Effector memory CD4-positive, alpha-beta T cell (primary cell): ENCODE data around the gene RYR3.

ENCODE experiments used
- DNase-seq, 3 donors: peaks; one replicate each; pipeline ENCODE4 v3.0.0-alpha.2; 2020
- H3K27ac ChIP-seq: 2 replicates; pipeline ENCODE4 v1.7.0; 2013; ENCODE audit warnings: mild to moderate bottlenecking, low read length, moderate library complexity; ENCODE audit not compliant: insufficient read depth, poor library complexity, severe bottlenecking
- H3K27me3 ChIP-seq: replicated peaks from 2 replicates; pipeline ENCODE4 v1.7.0; 2013; ENCODE audit warnings: mild to moderate bottlenecking, low read length; ENCODE audit not compliant: insufficient read depth, control insufficient read depth, poor library complexity, severe bottlenecking
- H3K36me3 ChIP-seq: 2 replicates; pipeline ENCODE4 v1.7.0; 2013; ENCODE audit warnings: mild to moderate bottlenecking, low read length, moderate library complexity; ENCODE audit not compliant: control insufficient read depth, insufficient read depth
- H3K4me1 ChIP-seq: 2 replicates; pipeline ENCODE4 v1.7.0; 2013; ENCODE audit warnings: low read length, mild to moderate bottlenecking; ENCODE audit not compliant: control insufficient read depth, insufficient read depth, poor library complexity, severe bottlenecking
- H3K4me3 ChIP-seq: 2 replicates; pipeline ENCODE4 v1.7.0; 2013; ENCODE audit warnings: low read length, low read depth, mild to moderate bottlenecking; ENCODE audit not compliant: insufficient read depth, poor library complexity, severe bottlenecking
- H3K9me3 ChIP-seq: 2 replicates; pipeline ENCODE4 v1.7.0; 2013; ENCODE audit warnings: mild to moderate bottlenecking, low read length, moderate library complexity; ENCODE audit not compliant: control insufficient read depth

The RYR3 gene

DNA sequence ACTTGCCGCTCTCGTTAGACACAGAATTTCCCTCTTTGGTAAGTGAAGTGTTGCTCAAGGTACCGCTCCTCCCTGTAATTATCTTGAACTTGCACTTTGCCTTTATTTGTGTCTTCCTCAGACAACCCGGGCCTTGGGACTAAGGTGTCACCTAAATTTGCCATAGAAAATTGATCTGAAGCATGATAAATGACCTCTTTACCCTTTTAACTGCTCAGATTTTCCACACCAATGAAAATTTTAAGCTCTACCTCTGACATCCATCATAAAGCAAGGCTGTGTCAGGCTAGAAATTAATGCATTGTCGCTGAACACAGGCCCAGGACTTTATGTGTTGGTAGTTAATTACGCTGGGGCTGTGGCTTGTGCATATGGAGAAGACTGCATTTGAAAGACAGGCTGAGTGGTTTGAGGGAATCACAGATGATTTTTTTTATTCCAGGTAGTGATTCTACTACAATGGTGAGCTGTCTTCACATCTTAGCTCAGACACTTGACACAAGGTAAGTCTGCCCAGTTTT, 458.0 kb downstream of the RYR3 start:
- Histone ChIP-seq H3K9me3 (no peaks in the 10 kb centered on the region), H3K36me3 (no peaks in the 10 kb centered on the region)

DNA sequence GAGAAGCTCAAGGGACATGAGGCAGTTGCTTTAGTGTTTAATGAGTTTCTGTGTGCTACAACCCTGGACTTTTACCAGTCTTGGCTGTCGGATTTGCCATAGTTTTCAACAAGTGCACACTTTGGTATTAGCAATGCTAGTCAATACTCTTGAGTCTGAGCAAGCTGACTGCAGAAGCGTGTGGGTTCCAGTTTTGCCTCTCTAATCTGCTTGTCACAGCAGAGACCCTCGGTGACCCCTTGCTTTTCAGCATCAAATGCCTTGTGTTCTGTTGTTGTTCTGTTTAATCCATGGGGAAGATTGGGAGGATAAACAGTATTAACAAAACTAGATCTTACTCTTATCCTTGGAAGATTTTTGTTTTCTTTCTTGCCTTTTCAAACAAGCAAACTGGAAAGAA, 463.2 kb downstream of the RYR3 start:
- Histone ChIP-seq H3K36me3 (no peaks in the 10 kb centered on the region), H3K27me3 (no peaks in the 10 kb centered on the region), H3K4me3 (no peak overlapping the region), H3K9me3 (no peaks in the 10 kb centered on the region), H3K4me1 (no peaks in the 10 kb centered on the region), H3K27ac (no peak overlapping the region)
- no peak for DNase-seq

More for the DNA sequence above, 458.0 kb downstream of the RYR3 start:
- no peak overlapping the region for H3K27ac ChIP-seq
- no peaks in the 10 kb centered on the region for H3K4me1 ChIP-seq
- H3K27me3 ChIP-seq = no peaks in the 10 kb centered on the region
- H3K4me3 ChIP-seq = no peak overlapping the region
- DNase-seq = no peak

DNA sequence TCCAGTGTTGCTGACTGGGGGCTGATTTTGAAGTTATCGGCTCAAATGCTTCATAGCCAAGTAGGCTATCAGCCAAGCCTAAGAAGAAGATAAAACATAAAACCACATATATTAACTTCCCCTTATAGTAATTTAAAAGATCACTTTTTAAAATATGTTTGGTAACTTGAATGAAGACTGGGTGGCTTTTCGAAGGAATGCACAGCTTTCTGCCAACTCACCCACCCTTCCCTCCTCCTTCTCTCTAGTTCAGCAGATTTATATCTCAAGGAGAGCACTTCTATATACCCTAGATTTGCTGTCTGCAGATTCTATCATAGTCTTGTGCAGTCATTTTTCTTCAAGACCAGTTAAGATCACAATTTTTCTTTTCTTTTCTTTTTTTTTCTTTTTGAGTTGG, 468.1 kb downstream of the RYR3 start:
- H3K4me1 ChIP-seq = no peaks in the 10 kb centered on the region
- no peak for DNase-seq
- H3K36me3 ChIP-seq = no peaks in the 10 kb centered on the region
- no peak overlapping the region for H3K4me3 ChIP-seq
- H3K27me3 ChIP-seq = no peaks in the 10 kb centered on the region
- no peak overlapping the region for H3K27ac ChIP-seq
- H3K9me3 ChIP-seq = no peaks in the 10 kb centered on the region

DNA sequence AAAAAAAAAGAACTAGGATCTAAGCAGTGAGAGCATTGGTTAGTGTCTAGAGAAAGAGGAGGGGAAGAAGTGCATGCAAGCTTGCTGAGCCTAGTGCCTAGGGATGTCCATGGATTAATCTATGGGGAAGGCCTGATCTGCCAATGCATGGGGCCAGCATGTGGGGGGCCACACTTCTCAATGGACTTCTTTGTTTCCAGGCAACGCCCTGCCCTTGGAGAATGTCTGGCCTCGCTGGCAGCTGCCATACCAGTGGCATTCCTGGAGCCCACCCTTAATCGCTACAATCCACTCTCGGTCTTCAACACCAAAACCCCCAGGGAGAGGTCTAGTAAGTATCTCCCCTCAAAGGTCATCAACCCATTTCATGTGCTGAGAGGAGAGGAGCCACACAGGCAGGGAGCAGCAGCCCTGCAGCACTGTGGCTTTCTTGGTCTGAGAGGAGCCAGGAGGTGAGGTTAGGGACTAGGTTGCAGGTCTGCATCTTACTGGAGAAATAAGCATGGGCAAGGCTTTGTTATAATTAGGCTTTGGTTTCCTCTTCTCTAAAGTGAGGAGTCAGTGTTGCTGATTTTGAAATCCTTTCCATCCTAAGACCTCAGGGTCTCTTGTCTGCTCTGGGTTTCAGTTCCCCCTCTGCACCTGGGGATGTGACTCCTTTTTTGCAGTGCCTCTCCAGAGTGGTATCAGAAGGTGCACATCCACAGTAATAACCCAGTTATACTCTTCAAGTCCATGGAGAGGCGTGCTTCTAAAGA, 469.4 kb downstream of the RYR3 start:
- H3K27ac ChIP-seq = no peak overlapping the region
- no peaks in the 10 kb centered on the region for H3K9me3 ChIP-seq
- H3K4me3 ChIP-seq = no peak overlapping the region
- DNase-seq = no peak
- no peaks in the 10 kb centered on the region for H3K36me3 ChIP-seq
- H3K27me3 ChIP-seq = no peaks in the 10 kb centered on the region
- no peaks in the 10 kb centered on the region for H3K4me1 ChIP-seq

DNA sequence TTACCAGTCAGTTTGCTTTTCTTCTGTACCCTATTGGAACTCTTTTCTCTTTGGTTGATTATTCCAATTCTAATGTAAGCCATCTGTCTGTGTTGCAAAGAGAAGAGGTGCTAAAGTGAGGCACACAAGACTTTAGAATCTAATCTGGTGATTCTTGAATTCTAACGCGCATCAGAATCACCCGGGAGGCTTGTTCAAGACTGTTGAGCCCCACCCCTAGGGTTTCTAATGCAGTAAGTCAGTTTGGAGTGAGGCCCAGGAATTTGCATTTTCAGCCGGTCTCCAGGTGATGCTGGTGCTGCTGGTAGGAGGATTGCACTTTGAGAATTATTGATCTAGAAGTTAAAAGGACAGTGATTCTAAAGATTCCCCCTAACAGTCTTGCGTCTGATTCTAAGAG, 472.2 kb downstream of the RYR3 start:
- Histone ChIP-seq H3K4me1 (no peaks in the 10 kb centered on the region), H3K27ac (no peak overlapping the region), H3K36me3 (no peaks in the 10 kb centered on the region), H3K9me3 (no peaks in the 10 kb centered on the region), H3K27me3 (no peaks in the 10 kb centered on the region), H3K4me3 (no peak overlapping the region)
- DNase-seq = no peak

DNA sequence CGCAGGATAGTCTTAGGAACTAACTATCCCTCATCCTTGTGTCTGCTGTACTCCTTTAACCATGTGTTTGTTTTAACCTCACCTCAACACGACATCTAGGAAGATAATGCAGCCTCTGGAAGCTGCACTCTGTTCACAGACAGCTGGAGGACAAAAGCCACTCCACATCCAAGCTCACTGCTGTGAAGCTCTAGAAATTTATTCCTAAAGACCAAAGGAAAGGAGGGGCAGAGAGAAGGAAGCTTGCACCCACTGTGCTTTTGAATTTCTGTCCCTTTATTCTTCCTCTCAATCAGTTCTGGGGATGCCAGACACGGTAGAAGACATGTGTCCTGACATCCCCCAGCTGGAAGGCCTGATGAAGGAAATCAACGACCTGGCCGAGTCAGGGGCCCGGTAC, 474.6 kb downstream of the RYR3 start:
- Histone ChIP-seq H3K27me3 (no peaks in the 10 kb centered on the region), H3K4me3 (no peak overlapping the region), H3K4me1 (no peaks in the 10 kb centered on the region), H3K9me3 (no peaks in the 10 kb centered on the region), H3K36me3 (no peaks in the 10 kb centered on the region), H3K27ac (no peak overlapping the region)
- DNase-seq = no peak

DNA sequence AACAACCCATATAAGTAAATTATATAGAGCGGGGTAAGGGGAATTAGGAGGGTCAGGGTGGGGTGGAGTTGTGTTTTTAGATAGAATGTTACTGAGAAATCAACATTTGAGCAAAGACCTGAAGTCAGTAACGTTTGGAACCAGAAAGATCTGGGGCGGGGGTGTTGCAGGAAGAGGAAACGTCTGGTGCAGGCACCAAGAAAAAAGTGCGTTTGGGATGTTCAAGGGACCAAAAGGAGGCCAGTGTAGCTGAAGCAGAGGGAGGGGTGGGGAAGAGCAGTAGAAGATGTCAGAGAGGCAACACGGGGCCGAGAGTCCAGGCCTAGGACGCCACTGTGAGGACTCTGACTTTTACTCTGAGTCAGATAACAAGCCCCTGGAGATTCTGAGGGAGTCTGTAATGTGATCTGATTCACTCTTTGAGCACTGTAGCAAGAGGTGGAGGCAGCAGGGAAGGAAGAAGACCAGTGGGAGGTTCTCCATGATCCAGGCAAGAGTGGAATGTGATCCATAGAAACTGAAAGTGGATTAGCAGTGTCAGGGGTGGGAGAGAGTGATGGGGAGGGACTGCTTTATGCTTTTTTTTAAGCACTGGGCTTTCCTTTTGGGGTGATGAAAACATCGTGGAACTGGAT, 478.3 kb downstream of the RYR3 start:
- Histone ChIP-seq H3K9me3 (no peaks in the 10 kb centered on the region), H3K36me3 (no peaks in the 10 kb centered on the region), H3K4me1 (no peaks in the 10 kb centered on the region), H3K4me3 (no peak overlapping the region), H3K27me3 (no peaks in the 10 kb centered on the region), H3K27ac (no peak overlapping the region)
- no peak for DNase-seq

DNA sequence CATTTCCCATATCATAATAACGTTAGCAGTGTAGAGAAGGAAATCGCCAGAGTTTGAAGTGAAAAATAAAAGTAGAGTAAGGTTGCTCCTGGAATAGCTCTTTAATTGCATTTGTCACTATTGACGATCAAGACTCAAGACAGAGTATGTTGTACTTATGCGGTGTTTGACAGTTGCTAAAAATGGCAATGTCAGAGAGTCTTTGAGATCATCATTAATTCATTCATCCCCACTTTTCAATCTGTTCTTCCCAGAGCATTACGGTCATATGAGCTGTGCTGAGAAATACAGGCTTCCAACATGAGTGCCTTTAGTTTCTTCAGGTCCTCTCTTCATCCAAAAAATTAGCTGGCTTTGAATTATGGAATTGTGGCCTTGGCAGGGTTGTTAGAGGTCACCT, 483.7 kb downstream of the RYR3 start:
- Histone ChIP-seq H3K4me1 (no peaks in the 10 kb centered on the region), H3K9me3 (no peaks in the 10 kb centered on the region), H3K36me3 (no peaks in the 10 kb centered on the region), H3K27me3 (no peaks in the 10 kb centered on the region), H3K4me3 (no peak overlapping the region), H3K27ac (no peak overlapping the region)
- DNase-seq = no peak

DNA sequence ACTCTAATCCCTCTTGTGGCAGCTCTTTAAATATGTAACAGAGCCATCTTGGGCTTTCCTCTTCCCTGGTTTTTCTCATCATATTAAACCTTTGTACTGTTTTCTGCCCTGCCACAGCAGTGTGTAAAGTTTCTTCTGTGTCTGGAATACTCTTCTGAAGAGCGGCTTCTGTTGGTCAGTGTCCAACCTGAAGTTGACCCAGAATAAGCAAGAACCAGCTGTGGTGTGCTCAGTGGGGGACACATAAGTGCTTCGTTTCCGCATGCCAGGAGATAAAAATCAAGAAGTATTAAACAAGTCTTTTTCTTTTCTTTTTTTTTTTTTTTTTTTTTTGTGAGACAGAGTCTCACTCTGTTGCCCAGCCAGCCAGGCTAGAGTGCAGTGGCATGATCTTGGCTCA, 484.3 kb downstream of the RYR3 start:
- DNase-seq = no peak
- no peak overlapping the region for H3K4me3 ChIP-seq
- H3K27me3 ChIP-seq = no peaks in the 10 kb centered on the region
- H3K36me3 ChIP-seq = no peaks in the 10 kb centered on the region
- no peaks in the 10 kb centered on the region for H3K4me1 ChIP-seq
- H3K9me3 ChIP-seq = no peaks in the 10 kb centered on the region
- H3K27ac ChIP-seq = no peak overlapping the region

DNA sequence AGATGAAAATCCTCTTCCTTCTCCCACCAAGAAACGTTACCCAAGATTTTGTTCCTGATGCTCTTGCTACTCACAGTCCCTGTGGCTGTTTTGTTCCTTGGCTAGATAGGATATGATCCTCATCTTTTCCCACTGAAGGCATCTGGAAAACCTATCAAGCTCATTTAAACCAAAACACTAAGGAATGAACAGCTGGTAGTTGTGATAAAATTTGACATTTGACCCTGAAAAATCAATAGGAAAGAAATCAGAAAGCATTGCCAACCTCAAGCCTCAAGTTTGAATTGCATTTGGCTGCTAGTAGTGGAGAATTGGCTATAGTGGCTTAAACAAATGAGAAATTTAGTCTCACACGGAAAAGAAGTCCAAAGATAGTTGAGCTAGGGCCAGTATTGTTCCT, 486.9 kb downstream of the RYR3 start:
- no peaks in the 10 kb centered on the region for H3K9me3 ChIP-seq

More for the DNA sequence above, 486.9 kb downstream of the RYR3 start:
- H3K27me3 ChIP-seq = no peaks in the 10 kb centered on the region
- H3K4me3 ChIP-seq = no peak overlapping the region
- H3K36me3 ChIP-seq = no peaks in the 10 kb centered on the region
- no peak for DNase-seq
- no peaks in the 10 kb centered on the region for H3K4me1 ChIP-seq
- H3K27ac ChIP-seq = no peak overlapping the region
